ENCODE measurements around the gene SINHCAF.

Gene SINHCAF

DNA sequence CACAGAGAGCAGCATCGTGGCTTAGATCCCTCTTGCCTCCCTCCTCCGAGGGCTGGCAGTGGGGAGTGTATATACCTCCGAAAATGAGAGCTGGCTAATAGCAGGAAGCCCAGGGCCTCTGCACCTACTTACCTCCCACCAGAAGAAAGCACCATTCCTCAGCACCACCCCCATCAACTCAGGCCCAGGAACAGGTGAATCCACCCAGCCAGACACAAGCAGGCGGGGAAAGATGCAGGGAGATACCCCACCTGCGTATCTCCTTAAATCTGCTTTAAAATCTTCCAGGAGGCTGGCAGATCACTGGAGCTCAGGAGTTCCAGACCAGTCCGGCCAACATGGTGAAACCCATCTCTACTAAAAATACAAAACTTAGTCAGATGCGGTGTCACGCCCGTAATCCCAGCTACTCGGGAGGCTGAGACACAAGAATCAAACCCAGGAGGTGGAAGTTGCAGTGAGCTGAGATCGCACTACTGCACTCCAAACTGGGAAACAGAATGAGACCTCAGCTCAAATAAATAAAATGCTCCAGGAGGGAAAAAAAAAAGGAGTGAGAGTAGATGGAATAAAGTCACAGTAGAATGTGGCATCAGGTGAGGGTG lies 93.5 kb downstream of the SINHCAF start:
- no peak for DNase-seq (ENCODE audit: low spot score)

- DNase-seq (ENCODE audit: low spot score), result no peak
These were observed 94.2 kb downstream of the SINHCAF start for GRCh38 chr12:31231611-31232360.
